Measurements from ENCODE around the gene LRBA.
A peak's percentile ranks its signal among the peaks of the same experiment; 100 is the strongest.
"Not testable (repeated sequence)": the region's sequence is repeated elsewhere in the genome, so short reads cannot be mapped to it uniquely, and the experiment has no call there.

The LRBA gene, protein sequence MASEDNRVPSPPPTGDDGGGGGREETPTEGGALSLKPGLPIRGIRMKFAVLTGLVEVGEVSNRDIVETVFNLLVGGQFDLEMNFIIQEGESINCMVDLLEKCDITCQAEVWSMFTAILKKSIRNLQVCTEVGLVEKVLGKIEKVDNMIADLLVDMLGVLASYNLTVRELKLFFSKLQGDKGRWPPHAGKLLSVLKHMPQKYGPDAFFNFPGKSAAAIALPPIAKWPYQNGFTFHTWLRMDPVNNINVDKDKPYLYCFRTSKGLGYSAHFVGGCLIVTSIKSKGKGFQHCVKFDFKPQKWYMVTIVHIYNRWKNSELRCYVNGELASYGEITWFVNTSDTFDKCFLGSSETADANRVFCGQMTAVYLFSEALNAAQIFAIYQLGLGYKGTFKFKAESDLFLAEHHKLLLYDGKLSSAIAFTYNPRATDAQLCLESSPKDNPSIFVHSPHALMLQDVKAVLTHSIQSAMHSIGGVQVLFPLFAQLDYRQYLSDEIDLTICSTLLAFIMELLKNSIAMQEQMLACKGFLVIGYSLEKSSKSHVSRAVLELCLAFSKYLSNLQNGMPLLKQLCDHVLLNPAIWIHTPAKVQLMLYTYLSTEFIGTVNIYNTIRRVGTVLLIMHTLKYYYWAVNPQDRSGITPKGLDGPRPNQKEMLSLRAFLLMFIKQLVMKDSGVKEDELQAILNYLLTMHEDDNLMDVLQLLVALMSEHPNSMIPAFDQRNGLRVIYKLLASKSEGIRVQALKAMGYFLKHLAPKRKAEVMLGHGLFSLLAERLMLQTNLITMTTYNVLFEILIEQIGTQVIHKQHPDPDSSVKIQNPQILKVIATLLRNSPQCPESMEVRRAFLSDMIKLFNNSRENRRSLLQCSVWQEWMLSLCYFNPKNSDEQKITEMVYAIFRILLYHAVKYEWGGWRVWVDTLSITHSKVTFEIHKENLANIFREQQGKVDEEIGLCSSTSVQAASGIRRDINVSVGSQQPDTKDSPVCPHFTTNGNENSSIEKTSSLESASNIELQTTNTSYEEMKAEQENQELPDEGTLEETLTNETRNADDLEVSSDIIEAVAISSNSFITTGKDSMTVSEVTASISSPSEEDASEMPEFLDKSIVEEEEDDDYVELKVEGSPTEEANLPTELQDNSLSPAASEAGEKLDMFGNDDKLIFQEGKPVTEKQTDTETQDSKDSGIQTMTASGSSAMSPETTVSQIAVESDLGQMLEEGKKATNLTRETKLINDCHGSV (N-terminal part only)

DNA sequence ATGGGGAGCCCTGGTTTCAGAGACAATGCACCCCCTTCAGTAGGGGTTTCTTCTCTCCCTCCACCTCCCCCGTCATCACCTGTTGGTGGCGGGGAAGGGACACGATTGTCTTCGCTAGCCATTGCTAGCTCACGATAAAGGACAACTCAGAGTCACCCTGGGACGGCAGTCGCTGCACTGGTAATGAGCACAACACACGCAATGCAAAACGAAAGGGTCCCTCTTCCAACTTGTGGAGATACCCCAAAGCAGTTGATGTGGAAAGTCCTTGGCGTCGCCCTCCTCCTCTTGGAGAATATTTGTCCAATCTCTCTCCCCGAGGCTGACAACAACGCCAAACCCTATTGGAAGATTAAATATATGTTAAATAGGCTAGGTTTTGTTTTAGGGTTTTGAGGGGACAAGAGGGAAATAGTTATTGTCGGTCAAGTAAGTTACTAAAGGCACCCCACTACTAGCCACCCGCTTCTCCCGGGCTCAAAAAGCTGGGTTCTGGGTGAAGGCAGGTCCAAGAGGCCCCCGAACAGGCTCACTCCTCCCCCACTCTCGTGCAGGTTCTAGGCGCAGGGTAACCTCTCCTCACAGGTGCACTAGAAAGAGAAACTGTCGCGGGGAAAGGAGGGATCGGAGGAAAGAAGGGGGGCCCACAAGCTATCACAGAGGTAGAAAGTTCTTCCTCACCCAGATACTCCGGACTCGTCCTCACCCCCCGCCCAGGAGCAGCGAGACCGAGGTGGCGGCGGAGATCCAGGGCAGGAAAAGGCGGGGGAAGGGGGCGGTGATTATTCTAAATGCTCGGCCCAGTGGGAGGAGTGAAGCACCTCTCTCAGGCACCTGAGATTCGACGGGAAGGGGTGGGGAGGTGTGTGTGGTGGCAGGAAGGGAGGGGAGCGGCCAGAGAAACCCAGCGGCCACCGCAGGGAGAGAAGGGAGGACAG is at the start of gene LRBA:
LRBA (minus strand) TSS at position 764 of the 938 bp plus-strand sequence; CDS start at position 122, 642 bp downstream.
- peak; percentile 86 for DNase-seq

DNA sequence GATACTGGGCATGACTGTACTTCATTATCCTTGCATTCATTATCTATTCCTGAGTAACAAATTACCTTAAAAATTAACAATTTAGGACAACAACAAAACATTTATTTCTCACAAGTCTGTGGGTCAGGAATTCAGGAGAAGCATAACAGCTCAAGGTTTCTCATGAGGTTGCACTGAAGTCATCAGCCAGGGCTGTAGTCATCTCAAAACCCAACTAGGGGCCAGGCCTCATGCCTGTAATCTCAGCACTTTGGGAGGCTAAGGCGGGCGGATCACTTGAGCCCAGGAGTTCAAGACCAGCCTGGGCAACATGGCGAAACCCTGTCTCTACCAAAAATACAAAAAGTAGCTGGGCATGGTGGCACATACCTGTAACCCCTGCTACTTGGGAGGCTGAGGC is 48.1 kb upstream of the LRBA start:
- not testable (repeated sequence) for DNase-seq

DNA sequence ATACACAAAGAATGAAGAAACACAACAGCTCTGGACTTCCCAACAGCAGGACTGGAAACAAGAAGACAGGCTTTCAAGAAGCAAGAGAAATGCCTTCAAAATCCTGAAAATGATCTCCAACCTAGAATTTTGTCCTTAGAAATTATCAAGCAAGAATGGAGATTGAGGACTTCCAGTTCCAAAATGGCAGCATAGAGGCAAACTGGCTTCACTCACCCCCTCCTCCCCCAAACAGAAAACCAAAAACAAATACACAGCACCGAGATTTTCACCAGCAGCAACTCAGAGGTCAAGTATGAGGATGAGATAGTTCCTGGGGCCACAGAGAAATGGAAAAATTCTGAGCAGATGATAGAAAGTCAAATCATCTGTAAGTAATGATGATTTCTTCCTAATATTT is 40.5 kb upstream of the LRBA start:
- no peak for DNase-seq

DNA sequence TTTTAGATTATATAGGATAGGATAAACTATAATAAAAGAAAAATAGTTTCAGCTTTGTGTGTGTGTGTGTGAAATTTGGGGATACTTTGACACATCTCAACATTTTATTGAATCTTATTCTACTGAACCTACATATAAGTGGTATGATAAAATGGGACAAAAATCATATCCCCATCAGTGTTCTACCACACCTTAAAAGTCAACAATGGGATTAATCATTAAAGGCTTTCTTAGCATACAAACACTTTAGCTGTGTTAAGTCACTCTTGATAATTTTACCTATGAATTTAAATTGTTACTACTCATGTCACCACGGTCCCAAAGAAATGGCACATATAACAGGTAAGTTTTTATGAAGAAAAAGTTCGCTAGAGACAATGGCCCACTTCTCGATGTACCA is 37.7 kb upstream of the LRBA start:
- DNase-seq = no peak

DNA sequence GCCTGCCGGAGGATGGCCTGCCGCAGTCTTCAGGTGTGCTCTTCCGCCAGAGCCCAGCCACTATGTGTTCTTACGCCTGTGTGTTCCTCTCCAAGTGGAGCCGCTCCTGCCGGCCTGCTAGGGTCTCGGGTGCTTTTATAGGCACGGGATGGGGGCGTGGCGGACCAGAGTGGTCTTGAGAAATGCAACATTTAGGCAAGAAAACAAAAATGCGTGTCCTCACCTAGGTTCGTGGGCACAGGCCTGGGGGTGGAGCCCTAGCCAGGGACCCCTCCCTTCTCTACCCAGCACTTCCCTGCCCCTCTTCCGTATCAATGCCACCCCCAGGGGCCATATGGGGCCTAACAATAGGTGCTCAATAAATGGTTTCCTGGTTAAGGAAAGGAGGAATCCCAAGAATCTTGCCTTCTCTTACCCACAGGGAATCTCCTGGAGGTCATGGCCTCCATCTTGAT is 34.4 kb upstream of the LRBA start:
- no peak for DNase-seq

DNA sequence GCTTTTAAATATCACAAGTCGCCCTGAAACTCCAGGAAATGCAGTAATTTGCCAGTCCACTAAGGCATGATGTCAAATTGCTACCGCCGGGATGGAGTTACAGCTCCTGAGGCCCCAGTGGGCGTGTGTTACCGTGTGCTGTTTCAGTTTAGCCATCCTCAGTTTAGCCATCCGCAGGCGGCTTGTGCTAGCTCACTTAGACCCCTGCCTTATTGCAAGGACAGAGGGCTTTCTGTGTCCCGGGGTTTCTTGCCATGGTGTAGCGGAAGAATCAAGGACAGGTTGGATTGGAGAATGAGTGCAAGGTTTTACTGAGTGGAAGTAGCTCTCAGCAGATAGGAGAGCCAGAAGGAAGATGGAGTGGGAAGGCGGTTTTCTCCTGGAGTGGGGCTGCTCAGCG is 33.8 kb upstream of the LRBA start:
- DNase-seq = no peak

DNA sequence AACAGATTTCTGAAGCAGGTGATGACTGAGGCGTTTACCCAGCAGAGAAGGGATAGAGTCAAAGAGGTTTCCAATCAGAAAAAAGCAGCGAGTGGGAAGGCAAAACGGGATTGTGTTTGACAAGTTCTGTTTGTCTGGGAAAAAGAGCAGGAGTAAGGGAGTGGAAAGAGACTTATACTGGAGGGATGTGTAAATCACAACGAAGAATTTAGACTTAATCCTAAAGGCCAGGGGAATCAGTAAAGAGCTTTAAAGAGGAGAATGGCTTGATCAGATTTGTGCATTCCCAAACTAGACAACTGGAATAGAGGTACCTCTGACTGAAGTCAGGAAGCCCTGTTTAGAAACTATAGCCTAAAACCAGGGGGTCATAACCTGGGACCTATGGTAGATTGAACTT is 31.5 kb upstream of the LRBA start:
- DNase-seq = no peak

DNA sequence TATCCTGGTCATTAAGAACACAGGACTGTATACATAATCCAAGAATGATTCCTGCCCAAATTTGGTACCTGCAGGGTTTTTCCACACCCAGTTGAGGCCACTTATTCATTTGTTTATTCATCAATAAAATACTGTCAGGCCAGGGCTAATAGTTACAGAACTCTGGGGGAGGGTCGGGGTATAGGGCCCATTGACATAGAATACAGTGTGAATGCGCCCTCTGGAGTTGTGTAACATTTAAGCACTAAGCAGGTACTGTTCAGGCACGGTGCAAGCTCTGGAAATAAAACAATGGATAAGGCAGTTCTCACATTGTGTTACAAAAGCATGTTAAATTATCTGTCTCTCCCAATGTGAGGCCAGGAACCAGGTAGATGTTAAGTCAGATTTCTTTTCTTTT is 30.8 kb upstream of the LRBA start:
- DNase-seq = no peak

DNA sequence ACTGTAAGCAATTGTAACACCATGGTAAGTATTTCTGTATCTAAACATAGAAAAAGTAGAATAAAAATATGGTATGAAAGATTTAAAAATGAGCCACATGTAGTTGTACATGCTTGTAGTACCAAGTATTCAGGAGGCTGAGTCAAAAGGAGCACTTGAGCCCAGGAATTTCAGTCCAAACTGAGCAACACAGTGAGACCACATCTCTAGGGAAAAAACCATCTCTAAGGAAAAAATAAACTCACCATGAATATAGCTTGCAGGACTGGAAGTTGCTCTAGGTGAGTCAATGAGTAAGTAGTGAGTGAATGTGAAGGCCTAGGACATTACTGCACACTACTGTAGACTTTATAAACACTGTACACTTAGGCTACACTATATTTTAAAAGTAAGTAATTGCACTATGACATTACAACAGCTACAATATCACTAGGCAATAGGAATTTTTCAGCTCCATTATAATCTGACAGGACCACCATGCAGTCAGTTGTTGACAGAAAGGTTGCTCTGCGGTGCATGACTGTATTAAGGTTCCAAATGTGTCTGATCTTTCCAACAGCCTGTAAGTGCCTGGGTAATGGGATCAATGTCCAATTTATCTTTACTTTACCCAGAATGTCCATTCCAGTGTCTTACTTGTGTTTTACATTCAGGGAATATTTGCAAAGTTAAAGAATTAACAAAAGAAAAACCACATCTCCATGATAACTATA is 28.9 kb upstream of the LRBA start:
- DNase-seq = no peak

DNA sequence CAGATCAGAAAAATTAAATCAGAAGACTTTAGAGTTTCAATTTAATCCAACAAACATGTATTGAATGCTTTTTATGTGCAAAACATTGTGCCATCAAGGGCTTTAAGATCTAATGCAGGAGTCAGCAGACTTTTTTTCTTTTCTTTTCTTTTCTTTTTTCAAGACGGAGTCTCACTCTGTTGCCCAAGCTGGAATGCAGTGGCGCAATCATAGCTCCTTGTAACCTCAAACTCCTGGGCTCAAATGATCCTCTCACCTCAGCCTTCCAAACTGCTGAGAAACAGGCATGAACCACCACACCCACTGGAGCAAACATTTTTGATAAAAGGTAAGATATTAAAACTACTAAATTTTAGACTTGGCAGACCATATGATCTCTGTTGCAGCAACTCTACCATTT is 24.6 kb upstream of the LRBA start:
- no peak for DNase-seq

DNA sequence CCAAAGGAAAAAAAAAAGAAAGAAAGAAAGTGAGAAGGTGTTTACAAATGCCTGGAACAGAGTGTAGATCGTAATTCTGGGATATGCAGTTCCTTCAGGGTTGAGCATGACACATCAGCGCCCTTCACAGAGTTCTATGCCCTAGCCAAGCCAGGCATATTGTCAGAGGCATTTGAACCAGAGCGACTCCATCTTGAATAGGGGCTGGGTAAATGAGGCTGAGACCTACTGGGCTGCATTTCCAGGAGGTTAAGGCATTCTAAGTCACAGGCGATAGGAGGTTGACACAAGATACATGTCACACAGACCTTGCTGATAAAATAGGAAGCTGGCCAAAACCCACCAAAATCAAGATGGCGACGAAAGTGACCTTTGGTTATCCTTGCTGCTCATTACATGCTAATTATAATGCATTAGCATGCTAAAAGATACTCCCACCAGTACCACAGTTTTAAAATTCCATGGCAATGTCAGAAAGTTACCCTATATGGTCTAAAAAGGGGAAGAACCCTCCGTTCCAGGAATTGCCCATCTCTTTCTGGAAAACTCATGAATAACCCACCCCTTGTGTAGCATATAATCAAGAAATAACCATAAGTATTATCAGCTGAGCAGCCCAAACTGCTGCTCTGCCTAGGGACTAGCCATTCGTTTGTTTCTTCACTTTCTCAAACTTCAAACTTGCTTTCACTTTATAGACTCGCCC is 23.5 kb upstream of the LRBA start:
- DNase-seq = no peak

DNA sequence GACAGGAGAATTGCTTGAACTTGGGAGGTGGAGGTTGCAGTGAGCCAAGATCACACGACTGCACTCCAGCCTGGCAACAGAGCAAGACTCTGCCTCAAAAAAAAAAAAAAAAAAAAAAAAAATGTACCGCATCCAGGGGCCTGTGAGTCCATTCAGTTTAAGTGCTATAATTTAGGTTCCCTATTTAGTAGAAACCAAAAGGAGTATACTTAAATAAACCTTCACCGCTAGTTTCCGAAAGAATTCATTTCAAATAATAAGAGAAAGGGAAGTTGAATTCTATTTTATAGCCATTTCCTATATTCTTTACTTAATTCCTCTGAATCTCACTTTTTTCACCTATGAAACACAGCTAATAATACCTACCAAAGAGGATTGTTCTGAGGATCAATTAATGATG is 20.8 kb upstream of the LRBA start:
- DNase-seq = no peak

DNA sequence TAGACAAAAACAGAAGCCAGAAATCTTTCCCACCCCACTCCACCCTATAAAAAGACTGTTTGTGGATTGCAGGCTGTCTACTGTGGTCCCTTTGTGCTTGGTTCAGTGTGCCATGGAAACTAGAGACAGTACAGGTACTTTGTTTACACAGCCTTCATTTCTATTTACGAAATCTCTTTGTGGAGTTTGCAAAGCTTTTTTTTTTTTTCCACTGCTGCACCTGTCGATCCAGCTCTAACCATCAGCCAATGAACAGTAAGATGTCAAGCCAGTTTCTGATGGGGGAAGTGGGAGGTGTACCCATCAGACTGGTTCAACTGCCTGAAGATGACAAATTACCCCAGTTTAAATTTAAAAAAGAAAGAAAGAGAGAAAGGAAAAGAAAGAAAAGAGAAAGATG is 20.2 kb upstream of the LRBA start:
- DNase-seq = no peak

DNA sequence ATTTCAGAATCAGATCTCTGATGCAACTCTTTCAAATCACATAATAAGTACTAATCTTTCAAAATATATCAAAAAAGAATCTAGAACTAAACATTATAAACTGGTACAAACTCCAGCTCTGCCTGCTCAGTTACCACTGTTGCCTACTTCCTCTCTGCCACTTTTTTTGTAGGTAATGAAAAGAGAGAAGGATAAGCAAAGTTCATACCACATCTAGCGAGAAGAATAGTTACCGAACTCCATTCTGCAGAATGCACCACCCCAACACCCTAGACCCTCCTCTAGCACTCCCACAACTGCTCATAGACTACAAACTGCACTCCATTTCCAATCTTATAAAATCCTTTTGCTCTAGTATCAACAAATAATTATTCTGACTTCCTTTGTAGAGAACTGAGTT is 19.7 kb upstream of the LRBA start:
- DNase-seq = no peak

DNA sequence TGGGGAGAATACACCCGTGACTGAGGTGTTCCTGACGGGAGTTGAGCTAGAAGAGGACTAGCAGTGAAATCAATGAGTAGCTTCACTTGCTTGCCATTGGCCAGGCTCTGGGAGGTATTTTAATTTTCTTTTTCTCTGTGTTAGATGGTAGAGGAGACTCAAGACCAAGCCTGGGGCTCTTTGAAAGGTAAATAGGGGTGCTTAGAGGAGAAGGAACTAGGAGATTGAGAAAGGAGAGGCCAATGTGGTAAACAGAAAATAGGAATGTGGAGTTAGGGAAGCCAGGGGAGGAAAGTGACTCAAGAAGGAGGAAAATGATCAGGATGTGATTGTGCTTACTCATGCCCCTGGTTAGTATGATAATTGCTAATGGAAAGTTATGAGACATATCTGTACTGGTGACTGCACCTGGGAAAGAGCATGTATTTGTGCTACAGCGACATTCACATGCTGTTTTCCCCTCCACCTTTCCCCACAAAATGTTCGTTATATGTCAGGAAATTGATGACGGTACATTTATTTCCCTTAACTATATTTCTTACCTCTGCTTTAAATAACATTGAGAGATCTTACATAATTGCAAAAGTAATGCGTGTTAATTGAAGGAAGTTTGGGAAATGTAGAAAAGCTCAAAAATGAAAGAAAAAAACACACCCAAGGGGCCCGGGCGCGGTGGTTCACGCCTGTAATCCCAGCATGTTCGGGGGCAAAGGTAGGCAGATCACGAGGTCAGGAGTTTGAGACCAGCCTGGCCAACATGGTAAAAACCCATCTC is 16.9 kb upstream of the LRBA start:
- DNase-seq = no peak

DNA sequence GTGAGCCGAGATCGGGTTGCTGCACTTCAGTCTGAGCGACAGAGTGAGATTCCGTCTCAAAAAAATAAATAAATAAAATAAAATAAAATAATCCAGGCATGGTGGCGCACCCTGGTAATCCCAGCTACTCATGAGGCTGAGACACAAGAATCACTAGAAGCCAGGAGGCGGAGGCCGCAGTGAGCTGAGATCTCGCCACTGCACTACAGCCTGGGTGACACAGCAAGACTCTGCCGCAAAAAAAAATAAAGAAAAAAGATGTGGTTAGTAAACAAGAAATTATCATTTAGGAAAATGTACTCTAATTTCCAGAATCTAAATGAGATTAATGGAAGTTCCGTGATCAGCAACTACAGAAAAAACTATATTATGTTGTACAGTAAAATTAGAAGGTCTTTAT is 14.5 kb upstream of the LRBA start:
- no peak for DNase-seq

DNA sequence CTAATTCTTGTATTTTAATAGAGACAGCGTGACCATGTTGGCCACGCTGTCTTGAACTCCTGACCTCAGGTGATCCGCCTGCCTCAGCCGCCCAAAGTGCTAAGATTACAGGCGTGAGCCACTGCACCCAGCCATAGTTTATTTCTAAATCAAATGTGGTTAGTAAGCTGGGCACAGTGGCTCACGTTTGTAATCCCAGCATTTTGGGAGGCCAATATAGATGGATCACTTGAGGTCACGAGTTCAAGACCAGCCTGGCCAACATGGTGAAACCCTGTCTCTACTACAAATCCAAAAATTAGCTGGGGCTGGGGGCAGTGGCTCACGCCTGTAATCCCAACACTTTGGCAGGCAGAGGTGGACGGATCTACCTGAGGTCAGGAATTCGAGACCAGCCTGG is 13.9 kb upstream of the LRBA start:
- not testable (repeated sequence) for DNase-seq

DNA sequence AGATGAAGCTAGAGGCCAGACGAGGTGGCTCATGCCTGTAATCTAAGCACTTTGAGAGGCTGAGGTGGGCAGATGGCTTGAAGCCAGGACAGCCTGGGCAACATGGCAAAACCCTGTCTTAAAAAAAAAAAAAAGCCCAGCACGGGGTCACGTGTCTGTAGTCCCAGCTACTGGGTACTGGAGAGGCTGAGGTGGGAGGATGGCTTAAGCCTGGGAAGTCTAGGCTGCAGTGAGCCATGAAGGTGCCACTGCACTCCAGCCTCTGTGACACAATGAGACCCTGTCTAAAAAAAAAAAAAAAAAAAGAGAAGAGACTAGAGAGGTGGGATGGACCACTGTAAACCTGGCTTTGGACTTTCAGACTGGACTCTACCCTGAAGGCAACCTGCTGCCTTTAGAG is 10.7 kb upstream of the LRBA start:
- no peak for DNase-seq

DNA sequence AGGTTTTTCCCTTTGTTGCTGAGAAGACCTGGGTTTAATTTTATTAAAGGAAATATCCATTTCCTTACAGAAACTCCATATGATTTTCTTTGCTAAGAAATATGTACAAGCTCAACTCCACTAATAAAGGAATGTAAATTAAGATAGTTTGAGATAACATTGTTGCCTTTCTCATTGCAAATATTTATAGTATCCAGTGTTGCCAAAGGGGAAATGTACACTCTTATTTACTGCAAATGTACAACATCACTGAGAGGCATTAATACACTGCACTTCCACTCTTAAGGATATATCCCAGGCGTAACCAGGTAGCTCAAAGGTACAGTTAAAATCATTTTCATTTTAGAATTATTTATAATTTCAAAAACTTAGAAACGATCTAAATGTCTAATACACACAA is 7.5 kb upstream of the LRBA start:
- DNase-seq = no peak

Measured in CD4-positive, alpha-beta T cell treated with Interleukin-10 for 1 hour (primary cell).